Hepatocyte (in vitro differentiated cells): ENCODE measurements around the gene OPRM1. TPM values are rescaled to one million over a fixed set of nuclear protein-coding genes. Genes with fewer than 3 reads are reported as not detected.

Experiments
- DNase-seq: peaks from one replicate; pipeline ENCODE4 v3.0.0-alpha.2; 2016; ENCODE audit warnings: low spot score
- H2AFZ ChIP-seq: fragments of 200-600 bp; sonication (generic); 2 replicates; pipeline ENCODE4 v1.6.0; 2016; ENCODE audit warnings: antibody characterized with exemption, mild to moderate bottlenecking
- H3K27ac ChIP-seq: fragments of 200-600 bp; sonication (generic); 2 replicates; pipeline ENCODE4 v1.5.1; 2016; ENCODE audit warnings: mild to moderate bottlenecking
- H3K27me3 ChIP-seq: fragments of 200-600 bp; sonication (generic); 2 replicates; pipeline ENCODE4 v1.6.1; 2016
- H3K36me3 ChIP-seq: fragments of 200-600 bp; sonication (generic); replicated peaks from 2 replicates; pipeline ENCODE4 v1.5.1; 2016; ENCODE audit warnings: low read depth; ENCODE audit not compliant: insufficient read depth
- H3K4me1 ChIP-seq: fragments of 200-600 bp; sonication (generic); 2 replicates; pipeline ENCODE4 v1.5.1; 2016; ENCODE audit warnings: mild to moderate bottlenecking, moderate library complexity; ENCODE audit not compliant: insufficient read depth
- H3K4me2 ChIP-seq: fragments of 200-600 bp; sonication (generic); 2 replicates; pipeline ENCODE4 v1.6.0; 2016
- H3K4me3 ChIP-seq: fragments of 200-600 bp; sonication (generic); 2 replicates; pipeline ENCODE4 v1.5.1; 2016; ENCODE audit warnings: mild to moderate bottlenecking
- H3K79me2 ChIP-seq: fragments of 200-600 bp; sonication (generic); 2 replicates; pipeline ENCODE4 v1.6.0; 2017; ENCODE audit warnings: mild to moderate bottlenecking
- H3K9me2 ChIP-seq: fragments of 200-600 bp; sonication (generic); replicated peaks from 2 replicates; pipeline ENCODE4 v1.6.0; 2017; ENCODE audit warnings: mild to moderate bottlenecking; ENCODE audit not compliant: insufficient read depth
- H3K9me3 ChIP-seq: fragments of 200-600 bp; sonication (generic); 2 replicates; pipeline ENCODE4 v1.5.1; 2016; ENCODE audit warnings: low read depth, mild to moderate bottlenecking
- H4K20me1 ChIP-seq: fragments of 200-600 bp; sonication (generic); 2 replicates; pipeline ENCODE4 v1.6.0; 2016; ENCODE audit warnings: mild to moderate bottlenecking; ENCODE audit not compliant: insufficient read depth, poor library complexity, severe bottlenecking
- EZH2 ChIP-seq: fragments of 200-600 bp; sonication (generic); IDR thresholded peaks from 2 replicates; pipeline ENCODE4 v1.6.1; 2016; ENCODE audit warnings: antibody characterized with exemption, mild to moderate bottlenecking, borderline replicate concordance
- EZH2phosphoT487 ChIP-seq: fragments of 200-600 bp; sonication (generic); IDR thresholded peaks from one replicate; pipeline ENCODE4 v1.6.1; 2018; ENCODE audit warnings: antibody characterized with exemption, mild to moderate bottlenecking, low read depth, moderate library complexity; ENCODE audit not compliant: unreplicated experiment, severe bottlenecking
- WGBS: methylation state at CpG from one replicate; pipeline ENCODE4 v1.1.6; 2016; ENCODE audit warnings: low lambda C conversion rate; ENCODE audit errors: missing lambda C conversion rate; 5-methylcytosine and 5-hydroxymethylcytosine counted together
- polyA plus RNA-seq: library from polyadenylated mRNA; unstranded; fragments of >200 nt; fragmentation: Nextera tagmentation; extraction: Ambion mirVana; gene quantifications from 2 replicates; pipeline ENCODE4 v1.2.1, GENCODE V29; 2016
- total RNA-seq: library from RNA; depleted of rRNA; stranded (reverse); fragments of >200 nt; gene quantifications from 2 replicates; pipeline ENCODE4 v1.2.3, GENCODE V29; 2014
- TF ChIP-seq, protein P1 (sequence below): fragments of 200-600 bp; sonication (generic); IDR thresholded peaks from 2 replicates; pipeline ENCODE4 v1.5.1; 2016; ENCODE audit warnings: antibody characterized with exemption, mild to moderate bottlenecking; ENCODE audit not compliant: poor library complexity

Gene OPRM1
- total and polyA plus RNA-seq, 2 experiments from 2014 or later, result not detected

DNA sequence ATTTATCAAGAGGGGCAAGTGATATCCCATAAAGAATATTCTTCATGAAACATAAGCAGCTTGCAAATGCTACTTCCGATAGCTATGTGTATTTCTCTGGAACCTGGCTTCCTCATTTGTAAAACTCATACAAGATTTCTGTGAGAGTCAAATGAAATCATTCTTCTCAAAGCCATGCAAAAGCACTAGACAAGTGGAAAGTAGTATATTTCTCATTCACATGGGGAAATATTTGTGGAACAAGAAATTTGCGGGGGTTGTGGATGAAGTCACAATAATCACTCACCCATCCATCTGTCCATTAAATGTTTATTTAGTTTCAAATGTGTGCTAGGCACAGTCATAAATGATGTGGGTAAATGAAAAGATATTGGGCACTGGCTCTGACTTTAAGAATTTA, 167.1 kb downstream of the OPRM1 start:
- TF ChIP-seq, protein P1, sequence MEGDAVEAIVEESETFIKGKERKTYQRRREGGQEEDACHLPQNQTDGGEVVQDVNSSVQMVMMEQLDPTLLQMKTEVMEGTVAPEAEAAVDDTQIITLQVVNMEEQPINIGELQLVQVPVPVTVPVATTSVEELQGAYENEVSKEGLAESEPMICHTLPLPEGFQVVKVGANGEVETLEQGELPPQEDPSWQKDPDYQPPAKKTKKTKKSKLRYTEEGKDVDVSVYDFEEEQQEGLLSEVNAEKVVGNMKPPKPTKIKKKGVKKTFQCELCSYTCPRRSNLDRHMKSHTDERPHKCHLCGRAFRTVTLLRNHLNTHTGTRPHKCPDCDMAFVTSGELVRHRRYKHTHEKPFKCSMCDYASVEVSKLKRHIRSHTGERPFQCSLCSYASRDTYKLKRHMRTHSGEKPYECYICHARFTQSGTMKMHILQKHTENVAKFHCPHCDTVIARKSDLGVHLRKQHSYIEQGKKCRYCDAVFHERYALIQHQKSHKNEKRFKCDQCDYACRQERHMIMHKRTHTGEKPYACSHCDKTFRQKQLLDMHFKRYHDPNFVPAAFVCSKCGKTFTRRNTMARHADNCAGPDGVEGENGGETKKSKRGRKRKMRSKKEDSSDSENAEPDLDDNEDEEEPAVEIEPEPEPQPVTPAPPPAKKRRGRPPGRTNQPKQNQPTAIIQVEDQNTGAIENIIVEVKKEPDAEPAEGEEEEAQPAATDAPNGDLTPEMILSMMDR, result no peak
- TF ChIP-seq EZH2 (no peak), EZH2phosphoT487 (no peak)
- Histone ChIP-seq H3K4me2 (no peak overlapping the region), H3K9me3 (no peaks in the 10 kb centered on the region), H3K9me2 (no peaks in the 10 kb centered on the region), H3K27me3 (no peaks in the 10 kb centered on the region), H3K4me3 (no peak overlapping the region), H3K79me2 (no peaks in the 10 kb centered on the region), H3K4me1 (no peaks in the 10 kb centered on the region), H4K20me1 (no peaks in the 10 kb centered on the region), H3K27ac (no peak overlapping the region), H3K36me3 (no peaks in the 10 kb centered on the region), H2AFZ (no peak overlapping the region)
- no peak for DNase-seq
- 87% methylated on average over 2 of the region's 2 CpGs for WGBS

GRCh38 chr6:154206996-154207395, 168.0 kb downstream of the OPRM1 start:
- DNase-seq, result no peak
- Histone ChIP-seq H3K9me2 (no peaks in the 10 kb centered on the region), H3K27ac (no peak overlapping the region), H4K20me1 (no peaks in the 10 kb centered on the region), H2AFZ (no peak overlapping the region), H3K36me3 (no peaks in the 10 kb centered on the region), H3K79me2 (no peaks in the 10 kb centered on the region), H3K4me1 (no peaks in the 10 kb centered on the region), H3K27me3 (no peaks in the 10 kb centered on the region), H3K4me2 (no peak overlapping the region), H3K4me3 (no peak overlapping the region), H3K9me3 (no peaks in the 10 kb centered on the region)
- TF ChIP-seq EZH2, result no peak
- no peak for TF ChIP-seq EZH2phosphoT487
- 84% methylated on average over 4 of the region's 4 CpGs for WGBS

DNA sequence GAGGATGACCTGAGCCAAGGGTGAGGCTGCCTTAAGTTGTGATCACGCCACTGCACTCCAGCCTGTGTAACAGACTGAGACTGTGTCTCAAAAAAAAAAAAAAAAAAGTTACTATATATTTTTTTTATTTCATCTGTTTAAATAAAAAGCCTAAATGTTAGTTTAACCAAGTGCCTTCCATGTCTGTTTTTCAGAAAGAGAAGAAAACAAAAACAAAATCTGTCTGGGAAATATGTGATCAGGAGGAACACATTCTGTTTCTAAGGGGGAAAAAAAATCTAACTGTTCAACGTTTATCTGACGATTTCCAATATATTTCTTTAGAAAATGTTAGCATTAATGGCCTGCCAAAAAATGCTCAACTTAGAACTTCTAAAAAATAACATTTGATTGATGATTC, 170.5 kb downstream of the OPRM1 start:
- no peaks in the 10 kb centered on the region for H3K9me2 ChIP-seq
- no peaks in the 10 kb centered on the region for H3K4me1 ChIP-seq
- no peak overlapping the region for H3K4me2 ChIP-seq
- no peaks in the 10 kb centered on the region for H3K9me3 ChIP-seq
- H2AFZ ChIP-seq, result no peak overlapping the region
- WGBS, result 95% methylated on average over 3 of the region's 3 CpGs
- no peaks in the 10 kb centered on the region for H4K20me1 ChIP-seq
- H3K27ac ChIP-seq, result no peak overlapping the region
- no peaks in the 10 kb centered on the region for H3K36me3 ChIP-seq
- no peak overlapping the region for H3K4me3 ChIP-seq
- no peaks in the 10 kb centered on the region for H3K79me2 ChIP-seq
- TF ChIP-seq, protein P1, result no peak
- TF ChIP-seq EZH2 (no peak), EZH2phosphoT487 (no peak)
- DNase-seq, result no peak
- H3K27me3 ChIP-seq, result no peaks in the 10 kb centered on the region

DNA sequence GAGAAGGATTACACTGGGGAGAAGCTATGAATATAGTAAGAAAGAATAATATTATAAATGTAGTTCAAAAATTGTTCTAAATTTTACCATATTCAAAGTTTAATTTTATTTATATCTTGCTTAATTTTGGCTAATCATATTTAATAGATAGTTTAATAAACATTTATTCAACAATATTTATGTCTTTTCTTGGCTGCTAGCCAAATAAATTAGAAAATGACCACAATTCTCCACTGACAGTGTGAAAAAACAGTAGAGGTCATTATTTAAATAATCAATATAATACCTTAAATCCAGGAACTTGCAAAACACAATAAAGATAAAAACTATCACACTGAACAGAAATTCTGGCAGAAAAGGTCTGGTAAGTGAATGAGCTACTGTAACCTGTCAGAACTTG, 171.6 kb downstream of the OPRM1 start:
- Histone ChIP-seq H3K4me3 (no peak overlapping the region), H3K4me2 (no peak overlapping the region), H3K36me3 (no peaks in the 10 kb centered on the region), H3K79me2 (no peaks in the 10 kb centered on the region), H3K4me1 (no peaks in the 10 kb centered on the region), H3K9me3 (no peaks in the 10 kb centered on the region), H2AFZ (no peak overlapping the region), H3K27me3 (no peaks in the 10 kb centered on the region), H4K20me1 (no peaks in the 10 kb centered on the region), H3K9me2 (no peaks in the 10 kb centered on the region), H3K27ac (no peak overlapping the region)
- DNase-seq, result no peak
- TF ChIP-seq EZH2phosphoT487 (no peak), EZH2 (no peak)
- TF ChIP-seq, protein P1, result no peak
